ENCODE data around the gene EPHA2.

Gene EPHA2

GRCh38 chr1:16119926-16120325, 35.9 kb downstream of the EPHA2 start:
- peaks cover 6% of the 10 kb centered on the region for H3K4me1 ChIP-seq (ENCODE audit: control insufficient read depth, insufficient read depth, low read length)

GRCh38 chr1:16119504-16119903, 36.4 kb downstream of the EPHA2 start:
- Histone ChIP-seq H3K36me3 (ENCODE audit: control insufficient read depth, insufficient read depth, low read length, severe bottlenecking) (no peaks in the 10 kb centered on the region), H3K9me3 (ENCODE audit: control insufficient read depth, low read length) (no peaks in the 10 kb centered on the region), H3K9ac (ENCODE audit: low read length) (no peak overlapping the region), H3K4me3 (ENCODE audit: low read length) (no peak overlapping the region), H3K4me1 (ENCODE audit: control insufficient read depth, insufficient read depth, low read length) (peaks cover 6% of the 10 kb centered on the region), H3K27me3 (replicated peaks; ENCODE audit: control insufficient read depth, insufficient read depth, low read length) (peaks cover 8% of the 10 kb centered on the region)
- no peak for DNase-seq (ENCODE audit: low read depth)

More at GRCh38 chr1:16119926-16120325, 35.9 kb downstream of the EPHA2 start:
- DNase-seq (ENCODE audit: low read depth): no peak
- Histone ChIP-seq H3K9me3 (ENCODE audit: control insufficient read depth, low read length) (no peaks in the 10 kb centered on the region), H3K27me3 (replicated peaks; ENCODE audit: control insufficient read depth, insufficient read depth, low read length) (peaks cover 8% of the 10 kb centered on the region), H3K9ac (ENCODE audit: low read length) (no peak overlapping the region), H3K4me3 (ENCODE audit: low read length) (no peak overlapping the region), H3K36me3 (ENCODE audit: control insufficient read depth, insufficient read depth, low read length, severe bottlenecking) (no peaks in the 10 kb centered on the region)

- no peaks in the 10 kb centered on the region for H3K36me3 ChIP-seq (ENCODE audit: control insufficient read depth, insufficient read depth, low read length, severe bottlenecking)
- DNase-seq (ENCODE audit: low read depth): no peak
- H3K4me3 ChIP-seq (ENCODE audit: low read length): no peak overlapping the region
- no peak overlapping the region for H3K9ac ChIP-seq (ENCODE audit: low read length)
- no peaks in the 10 kb centered on the region for H3K9me3 ChIP-seq (ENCODE audit: control insufficient read depth, low read length)
- H3K4me1 ChIP-seq (ENCODE audit: control insufficient read depth, insufficient read depth, low read length): peaks cover 6% of the 10 kb centered on the region
- H3K27me3 ChIP-seq (replicated peaks; ENCODE audit: control insufficient read depth, insufficient read depth, low read length): peaks cover 8% of the 10 kb centered on the region
Observed at GRCh38 chr1:16118706-16119105, 37.2 kb downstream of the EPHA2 start.

DNA sequence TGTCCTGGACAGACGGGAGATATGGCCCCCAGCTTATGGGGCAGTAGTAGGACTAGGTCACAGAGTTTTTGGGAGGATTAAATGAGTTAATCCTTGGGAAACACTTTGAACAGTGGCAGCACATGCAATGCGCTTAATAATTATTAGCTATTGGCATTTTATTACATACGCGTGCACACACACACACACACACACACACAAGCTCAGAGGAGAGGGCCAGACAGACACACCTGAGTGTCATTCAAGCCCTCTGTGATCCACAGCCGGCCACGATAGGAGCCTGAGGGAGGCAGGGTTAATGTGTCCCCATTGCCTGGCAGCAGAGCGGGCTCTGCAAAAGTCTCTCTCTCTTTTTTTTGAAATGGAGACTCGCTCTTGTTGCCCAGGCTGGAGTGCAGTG, 37.9 kb downstream of the EPHA2 start:
- Histone ChIP-seq H3K4me3 (ENCODE audit: low read length) (no peak overlapping the region), H3K36me3 (ENCODE audit: control insufficient read depth, insufficient read depth, low read length, severe bottlenecking) (no peaks in the 10 kb centered on the region), H3K9ac (ENCODE audit: low read length) (no peak overlapping the region), H3K4me1 (ENCODE audit: control insufficient read depth, insufficient read depth, low read length) (peaks cover 8% of the 10 kb centered on the region), H3K27me3 (replicated peaks; ENCODE audit: control insufficient read depth, insufficient read depth, low read length) (peaks cover 8% of the 10 kb centered on the region), H3K9me3 (ENCODE audit: control insufficient read depth, low read length) (no peaks in the 10 kb centered on the region)
- no peak for DNase-seq (ENCODE audit: low read depth)

GRCh38 chr1:16117369-16117768, 38.5 kb downstream of the EPHA2 start:
- DNase-seq (ENCODE audit: low read depth): no peak
- Histone ChIP-seq H3K4me1 (ENCODE audit: control insufficient read depth, insufficient read depth, low read length) (peaks cover 8% of the 10 kb centered on the region), H3K27me3 (replicated peaks; ENCODE audit: control insufficient read depth, insufficient read depth, low read length) (peaks cover 8% of the 10 kb centered on the region)

DNA sequence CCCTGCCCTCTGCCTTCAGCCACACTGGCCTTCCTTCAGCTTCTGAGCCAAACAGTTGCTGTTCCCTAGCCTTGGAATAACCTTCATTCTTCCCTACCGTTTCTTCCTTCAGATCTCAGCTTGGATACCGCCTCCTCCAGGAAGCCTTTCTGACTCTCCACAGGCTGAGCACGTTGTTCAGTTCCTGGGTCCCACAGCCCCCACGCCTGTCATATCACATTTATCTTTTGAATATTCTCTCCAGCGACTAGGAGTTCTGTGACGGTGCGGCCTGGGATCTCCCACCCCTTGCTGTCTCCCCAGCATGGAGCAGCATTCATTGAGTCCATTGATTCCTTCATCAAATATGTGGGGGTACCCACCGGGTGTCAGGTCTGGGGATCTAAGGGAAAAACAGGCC, 39.2 kb downstream of the EPHA2 start:
- DNase-seq (ENCODE audit: low read depth): no peak
- no peak overlapping the region for H3K4me3 ChIP-seq (ENCODE audit: low read length)
- H3K27me3 ChIP-seq (replicated peaks; ENCODE audit: control insufficient read depth, insufficient read depth, low read length): peaks cover 8% of the 10 kb centered on the region
- no peaks in the 10 kb centered on the region for H3K9me3 ChIP-seq (ENCODE audit: control insufficient read depth, low read length)
- no peaks in the 10 kb centered on the region for H3K36me3 ChIP-seq (ENCODE audit: control insufficient read depth, insufficient read depth, low read length, severe bottlenecking)
- no peak overlapping the region for H3K9ac ChIP-seq (ENCODE audit: low read length)
- peaks cover 15% of the 10 kb centered on the region for H3K4me1 ChIP-seq (ENCODE audit: control insufficient read depth, insufficient read depth, low read length)

More at GRCh38 chr1:16117369-16117768, 38.5 kb downstream of the EPHA2 start:
- no peak overlapping the region for H3K9ac ChIP-seq (ENCODE audit: low read length)
- no peak overlapping the region for H3K4me3 ChIP-seq (ENCODE audit: low read length)
- H3K36me3 ChIP-seq (ENCODE audit: control insufficient read depth, insufficient read depth, low read length, severe bottlenecking): no peaks in the 10 kb centered on the region
- no peaks in the 10 kb centered on the region for H3K9me3 ChIP-seq (ENCODE audit: control insufficient read depth, low read length)

DNA sequence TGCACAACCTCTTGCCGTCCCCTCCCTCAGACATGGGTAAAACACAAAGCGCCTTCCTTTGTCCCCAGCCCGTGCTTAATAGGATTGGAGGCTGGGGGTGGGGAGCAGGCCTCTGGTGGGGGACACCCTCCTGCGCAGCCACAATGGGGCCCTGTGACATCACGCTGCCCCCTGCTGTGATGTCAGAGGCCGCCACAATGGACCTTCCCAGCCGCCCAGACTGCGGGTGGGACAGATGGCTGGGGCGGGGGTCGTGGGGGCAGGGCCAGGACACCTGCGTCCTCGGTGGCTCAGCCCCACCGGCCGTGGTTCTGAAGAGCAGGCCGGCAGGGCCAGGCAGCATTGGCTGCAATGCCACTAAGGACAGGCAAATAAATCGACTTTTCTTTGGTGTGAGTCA, 39.9 kb downstream of the EPHA2 start:
- Histone ChIP-seq H3K27me3 (replicated peaks; ENCODE audit: control insufficient read depth, insufficient read depth, low read length) (peaks cover 8% of the 10 kb centered on the region), H3K36me3 (ENCODE audit: control insufficient read depth, insufficient read depth, low read length, severe bottlenecking) (no peaks in the 10 kb centered on the region), H3K4me1 (ENCODE audit: control insufficient read depth, insufficient read depth, low read length) (peaks cover 18% of the 10 kb centered on the region), H3K9me3 (ENCODE audit: control insufficient read depth, low read length) (no peaks in the 10 kb centered on the region), H3K9ac (ENCODE audit: low read length) (no peak overlapping the region), H3K4me3 (ENCODE audit: low read length) (no peak overlapping the region)
- no peak for DNase-seq (ENCODE audit: low read depth)

- Histone ChIP-seq H3K4me1 (ENCODE audit: control insufficient read depth, insufficient read depth, low read length) (peaks cover 18% of the 10 kb centered on the region), H3K4me3 (ENCODE audit: low read length) (no peak overlapping the region), H3K36me3 (ENCODE audit: control insufficient read depth, insufficient read depth, low read length, severe bottlenecking) (no peaks in the 10 kb centered on the region), H3K9ac (ENCODE audit: low read length) (no peak overlapping the region), H3K9me3 (ENCODE audit: control insufficient read depth, low read length) (no peaks in the 10 kb centered on the region), H3K27me3 (replicated peaks; ENCODE audit: control insufficient read depth, insufficient read depth, low read length) (peaks cover 8% of the 10 kb centered on the region)
- DNase-seq (ENCODE audit: low read depth): no peak
Observed at GRCh38 chr1:16115468-16115983, 40.3 kb downstream of the EPHA2 start.

GRCh38 chr1:16114527-16115467, 41.1 kb downstream of the EPHA2 start:
- Histone ChIP-seq H3K27me3 (replicated peaks; ENCODE audit: control insufficient read depth, insufficient read depth, low read length) (peaks cover 8% of the 10 kb centered on the region), H3K4me3 (ENCODE audit: low read length) (no peak overlapping the region), H3K4me1 (ENCODE audit: control insufficient read depth, insufficient read depth, low read length) (peaks cover 18% of the 10 kb centered on the region), H3K36me3 (ENCODE audit: control insufficient read depth, insufficient read depth, low read length, severe bottlenecking) (no peaks in the 10 kb centered on the region), H3K9me3 (ENCODE audit: control insufficient read depth, low read length) (no peaks in the 10 kb centered on the region), H3K9ac (ENCODE audit: low read length) (no peak overlapping the region)
- DNase-seq (ENCODE audit: low read depth): no peak

DNA sequence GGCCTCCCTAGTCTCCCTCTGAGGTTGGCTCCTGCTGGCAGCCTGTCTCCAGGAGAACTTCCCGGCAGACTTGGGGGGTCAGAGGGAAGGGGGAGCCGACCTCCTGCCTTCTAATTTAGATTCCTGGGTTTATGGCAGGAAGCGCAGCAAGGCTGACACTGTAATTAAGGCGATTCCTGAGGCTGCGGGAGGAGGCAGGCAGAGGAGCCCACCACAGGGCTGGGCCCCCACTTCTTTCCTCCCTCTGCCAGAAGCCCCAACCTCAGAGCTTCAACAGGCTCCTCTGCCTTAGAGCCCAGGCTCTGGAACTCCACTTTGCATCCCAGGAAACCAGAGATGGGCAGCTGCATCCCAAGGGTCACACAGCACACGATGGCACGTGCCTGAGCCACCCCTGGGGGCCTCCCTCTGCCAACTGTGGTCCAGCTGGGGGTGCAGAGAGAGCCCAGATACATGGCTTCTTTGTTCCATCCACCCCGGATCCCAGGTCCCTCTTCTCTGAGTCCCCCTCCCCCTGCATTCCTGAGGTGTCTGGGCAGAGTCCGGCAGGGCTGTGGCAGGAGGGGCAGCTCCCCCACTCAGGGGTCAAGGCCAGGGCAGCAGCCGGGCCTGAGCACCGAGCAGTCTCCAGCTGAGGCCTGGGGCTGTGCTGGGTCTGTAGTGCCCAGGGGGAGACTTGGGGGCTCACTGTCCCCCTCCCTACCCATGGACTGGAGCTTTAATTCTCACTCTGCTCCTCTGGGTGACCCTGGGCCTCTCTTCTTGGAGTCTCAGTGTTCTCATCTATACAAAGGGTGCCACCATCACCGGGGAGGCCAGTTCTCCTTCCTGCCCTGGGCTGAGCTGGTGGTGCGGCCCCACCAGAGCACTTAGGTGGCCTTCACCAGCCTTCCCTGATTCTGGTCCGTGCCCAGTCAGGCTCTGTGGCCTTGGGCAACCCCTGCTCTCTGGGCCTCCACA, 43.0 kb downstream of the EPHA2 start:
- H3K27me3 ChIP-seq (replicated peaks; ENCODE audit: control insufficient read depth, insufficient read depth, low read length): no peaks in the 10 kb centered on the region
- DNase-seq (ENCODE audit: low read depth): peak; percentile 39
- no peak overlapping the region for H3K4me3 ChIP-seq (ENCODE audit: low read length)
- no peaks in the 10 kb centered on the region for H3K36me3 ChIP-seq (ENCODE audit: control insufficient read depth, insufficient read depth, low read length, severe bottlenecking)
- no peak overlapping the region for H3K9ac ChIP-seq (ENCODE audit: low read length)
- H3K4me1 ChIP-seq (ENCODE audit: control insufficient read depth, insufficient read depth, low read length): peaks cover 18% of the 10 kb centered on the region
- H3K9me3 ChIP-seq (ENCODE audit: control insufficient read depth, low read length): peaks cover 10% of the 10 kb centered on the region
